GM21390 (cell line): ENCODE results near the gene FBN1.

Source experiments
- ATAC-seq: cut with Tn5 transposase; IDR thresholded peaks from one replicate; pipeline ENCODE4 v1.9.1; 2021; ENCODE audit not compliant: unreplicated experiment

FBN1 gene

GRCh38 chr15:48582452-48583247 lies 62.9 kb downstream of the FBN1 start:
- no peak for ATAC-seq

GRCh38 chr15:48581219-48581618 lies 64.3 kb downstream of the FBN1 start:
- no peak for ATAC-seq

- no peak for ATAC-seq
These were observed 64.8 kb downstream of the FBN1 start for GRCh38 chr15:48580736-48581135.

GRCh38 chr15:48579945-48580671 lies 65.4 kb downstream of the FBN1 start:
- no peak for ATAC-seq

GRCh38 chr15:48578965-48579364 lies 66.5 kb downstream of the FBN1 start:
- no peak for ATAC-seq

GRCh38 chr15:48577469-48577868 lies 68.0 kb downstream of the FBN1 start:
- ATAC-seq = no peak

GRCh38 chr15:48574187-48574586 lies 71.3 kb downstream of the FBN1 start:
- no peak for ATAC-seq

GRCh38 chr15:48573780-48574179 lies 71.7 kb downstream of the FBN1 start:
- ATAC-seq = no peak

GRCh38 chr15:48572823-48573222 lies 72.7 kb downstream of the FBN1 start:
- ATAC-seq = no peak

GRCh38 chr15:48571510-48571909 lies 74.0 kb downstream of the FBN1 start:
- no peak for ATAC-seq

GRCh38 chr15:48570822-48571221 lies 74.7 kb downstream of the FBN1 start:
- ATAC-seq = no peak

- ATAC-seq = peak; percentile 58
These were observed 75.8 kb downstream of the FBN1 start for GRCh38 chr15:48569591-48570302.

- ATAC-seq = no peak
These were observed 78.8 kb downstream of the FBN1 start for GRCh38 chr15:48566668-48567067.

GRCh38 chr15:48565560-48566482 lies 79.7 kb downstream of the FBN1 start:
- ATAC-seq = no peak

GRCh38 chr15:48564690-48565089 lies 80.8 kb downstream of the FBN1 start:
- ATAC-seq = no peak

GRCh38 chr15:48563934-48564333 lies 81.6 kb downstream of the FBN1 start:
- ATAC-seq = no peak

- no peak for ATAC-seq
These were observed 85.0 kb downstream of the FBN1 start for GRCh38 chr15:48560321-48561051.

GRCh38 chr15:48559285-48559684 lies 86.2 kb downstream of the FBN1 start:
- ATAC-seq = no peak

GRCh38 chr15:48558226-48558625 lies 87.3 kb downstream of the FBN1 start:
- ATAC-seq = no peak

GRCh38 chr15:48557335-48557734 lies 88.2 kb downstream of the FBN1 start:
- no peak for ATAC-seq
